Thoracic aorta (tissue), 2 donors: ENCODE data around the gene GPC5. TPM values are rescaled to one million over a fixed set of nuclear protein-coding genes. Genes with fewer than 3 reads are reported as not detected.
"Not testable (repeated sequence)": the region's sequence is repeated elsewhere in the genome, so short reads cannot be mapped to it uniquely, and the experiment has no call there.

Experiments
- ATAC-seq: fragments of 150-250 bp; one replicate; pipeline ENCODE4 v1.8.0; 2017; ENCODE audit warnings: low read depth; ENCODE audit not compliant: insufficient number of reproducible peaks, low FRiP score
- DNase-seq: peaks from one replicate; pipeline ENCODE4 v3.0.0-alpha.2; 2020; ENCODE audit warnings: low spot score
- H3K27ac ChIP-seq, 2 donors: fragments of 200-600 bp; sonication (generic); 1 replicate in 1 of 2; 2 replicates in 1 of 2; pipeline ENCODE4 v1.5.1; 2016; ENCODE audit warnings: mild to moderate bottlenecking in 2 of 2, moderate library complexity in 2 of 2
- H3K27me3 ChIP-seq: fragments of 200-600 bp; sonication (generic); replicated peaks from 2 replicates; pipeline ENCODE4 v1.6.0; 2016; ENCODE audit warnings: mild to moderate bottlenecking; ENCODE audit not compliant: insufficient read depth
- H3K36me3 ChIP-seq: fragments of 200-600 bp; sonication (generic); one replicate; pipeline ENCODE4 v1.5.1; 2016
- H3K4me1 ChIP-seq, 2 donors: fragments of 200-600 bp; sonication (generic); 1 replicate in 1 of 2; 2 replicates in 1 of 2; pipeline versions ENCODE4 v1.5.1 to v1.6.0; 2016; ENCODE audit warnings: low read depth in 2 of 2, mild to moderate bottlenecking in 1 of 2; ENCODE audit not compliant: control insufficient read depth in 1 of 2
- H3K4me3 ChIP-seq: fragments of 200-600 bp; sonication (generic); 2 replicates; pipeline ENCODE4 v1.5.1; 2016; ENCODE audit warnings: mild to moderate bottlenecking
- H3K9me3 ChIP-seq: fragments of 200-600 bp; sonication (generic); 2 replicates; pipeline ENCODE4 v1.5.1; 2016
- total RNA-seq, 2 donors: library from RNA; depleted of rRNA; stranded (reverse); fragments of >200 nt; gene quantifications; one replicate each; pipeline versions ENCODE4 v1.1.0 to v1.2.3, GENCODE V29; 2016
- TF ChIP-seq, protein P1 (sequence below): fragments of 200-600 bp; sonication (generic); IDR thresholded peaks from one replicate; pipeline ENCODE4 v1.5.1; 2019; ENCODE audit warnings: antibody characterized with exemption

The GPC5 gene
- total RNA-seq, 2 donors from 2014 or later = 3.3 TPM; not detected in 1

DNA sequence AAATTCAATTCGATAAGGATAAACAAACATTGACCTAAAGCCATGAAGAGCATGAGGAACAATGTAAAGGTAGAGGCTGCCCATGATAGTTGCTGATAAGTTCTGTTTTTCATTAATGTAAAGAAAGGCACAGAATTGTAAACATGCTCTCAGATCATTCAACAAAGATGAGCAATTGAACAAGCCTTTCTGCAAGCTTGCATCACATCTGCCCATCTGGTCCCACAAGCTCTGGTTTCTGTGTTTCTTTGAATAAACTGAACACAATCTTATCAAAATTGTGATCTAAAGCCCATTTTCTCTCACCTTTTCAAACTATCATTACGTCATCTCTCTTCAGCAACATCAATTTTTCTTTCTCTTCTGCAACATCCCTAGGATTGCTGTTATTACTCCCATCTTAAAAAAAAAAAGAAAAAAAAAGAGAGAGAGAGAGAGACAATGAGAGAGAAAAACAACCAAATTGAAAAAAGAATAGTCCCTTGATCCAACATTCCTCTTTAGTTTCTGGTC, 1340.9 kb downstream of the GPC5 start:
- H3K4me3 ChIP-seq = no peak overlapping the region

DNA sequence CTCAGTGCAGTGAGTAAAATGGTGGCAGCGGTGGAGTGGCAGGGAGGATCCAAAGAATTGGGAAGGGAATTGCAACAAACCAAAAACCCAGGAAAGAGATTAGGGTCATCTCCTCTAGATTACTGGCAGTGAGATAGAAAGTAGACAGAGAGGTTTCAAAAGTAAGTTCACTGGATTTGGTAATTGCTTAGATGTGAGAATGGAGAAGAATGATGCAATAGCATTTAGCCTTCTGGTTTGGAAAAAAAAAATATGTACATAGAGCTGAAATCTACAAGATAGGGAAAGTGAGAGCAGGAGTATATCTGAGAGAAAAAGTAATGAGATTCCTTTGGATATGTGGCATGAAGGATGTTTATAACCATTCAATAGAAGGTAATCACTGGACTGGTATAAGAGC, 1345.6 kb downstream of the GPC5 start:
- Histone ChIP-seq H3K4me1 (no peaks in the 10 kb centered on the region), H3K27ac (no peak overlapping the region), H3K27me3 (no peaks in the 10 kb centered on the region), H3K4me3 (no peak overlapping the region), H3K9me3 (no peaks in the 10 kb centered on the region), H3K36me3 (no peaks in the 10 kb centered on the region)
- TF ChIP-seq, protein P1, sequence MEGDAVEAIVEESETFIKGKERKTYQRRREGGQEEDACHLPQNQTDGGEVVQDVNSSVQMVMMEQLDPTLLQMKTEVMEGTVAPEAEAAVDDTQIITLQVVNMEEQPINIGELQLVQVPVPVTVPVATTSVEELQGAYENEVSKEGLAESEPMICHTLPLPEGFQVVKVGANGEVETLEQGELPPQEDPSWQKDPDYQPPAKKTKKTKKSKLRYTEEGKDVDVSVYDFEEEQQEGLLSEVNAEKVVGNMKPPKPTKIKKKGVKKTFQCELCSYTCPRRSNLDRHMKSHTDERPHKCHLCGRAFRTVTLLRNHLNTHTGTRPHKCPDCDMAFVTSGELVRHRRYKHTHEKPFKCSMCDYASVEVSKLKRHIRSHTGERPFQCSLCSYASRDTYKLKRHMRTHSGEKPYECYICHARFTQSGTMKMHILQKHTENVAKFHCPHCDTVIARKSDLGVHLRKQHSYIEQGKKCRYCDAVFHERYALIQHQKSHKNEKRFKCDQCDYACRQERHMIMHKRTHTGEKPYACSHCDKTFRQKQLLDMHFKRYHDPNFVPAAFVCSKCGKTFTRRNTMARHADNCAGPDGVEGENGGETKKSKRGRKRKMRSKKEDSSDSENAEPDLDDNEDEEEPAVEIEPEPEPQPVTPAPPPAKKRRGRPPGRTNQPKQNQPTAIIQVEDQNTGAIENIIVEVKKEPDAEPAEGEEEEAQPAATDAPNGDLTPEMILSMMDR = no peak
- DNase-seq = no peak
- no peak for ATAC-seq

More for the DNA sequence above, 1340.9 kb downstream of the GPC5 start:
- H3K9me3 ChIP-seq = no peaks in the 10 kb centered on the region
- TF ChIP-seq, protein P1 = no peak
- no peak overlapping the region for H3K27ac ChIP-seq
- no peak for DNase-seq
- no peaks in the 10 kb centered on the region for H3K27me3 ChIP-seq
- H3K36me3 ChIP-seq = no peaks in the 10 kb centered on the region
- ATAC-seq = no peak
- H3K4me1 ChIP-seq = no peaks in the 10 kb centered on the region

DNA sequence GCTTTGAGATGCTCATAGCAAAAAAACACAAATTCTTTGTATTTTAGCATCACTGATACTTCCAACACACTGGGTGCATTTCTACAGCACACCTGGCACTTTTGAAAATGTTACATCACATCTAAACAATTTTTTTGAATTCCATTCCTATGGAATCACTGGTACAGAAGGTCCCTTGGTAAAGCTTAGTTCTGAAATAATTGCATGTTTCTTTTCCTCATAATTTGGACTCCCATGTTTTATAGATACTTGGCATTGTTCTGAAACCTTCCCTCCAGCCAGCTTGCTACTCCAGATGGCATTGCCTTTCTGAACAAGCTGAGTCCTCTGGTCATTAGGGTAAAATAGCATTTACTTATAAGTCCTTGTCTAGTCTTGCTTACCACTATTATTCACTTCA, 1346.8 kb downstream of the GPC5 start:
- no peaks in the 10 kb centered on the region for H3K9me3 ChIP-seq
- no peaks in the 10 kb centered on the region for H3K4me1 ChIP-seq
- ATAC-seq (no peak), DNase-seq (no peak)
- no peaks in the 10 kb centered on the region for H3K27me3 ChIP-seq
- TF ChIP-seq, protein P1 = no peak
- H3K27ac ChIP-seq = no peak overlapping the region
- H3K4me3 ChIP-seq = no peak overlapping the region
- no peaks in the 10 kb centered on the region for H3K36me3 ChIP-seq

DNA sequence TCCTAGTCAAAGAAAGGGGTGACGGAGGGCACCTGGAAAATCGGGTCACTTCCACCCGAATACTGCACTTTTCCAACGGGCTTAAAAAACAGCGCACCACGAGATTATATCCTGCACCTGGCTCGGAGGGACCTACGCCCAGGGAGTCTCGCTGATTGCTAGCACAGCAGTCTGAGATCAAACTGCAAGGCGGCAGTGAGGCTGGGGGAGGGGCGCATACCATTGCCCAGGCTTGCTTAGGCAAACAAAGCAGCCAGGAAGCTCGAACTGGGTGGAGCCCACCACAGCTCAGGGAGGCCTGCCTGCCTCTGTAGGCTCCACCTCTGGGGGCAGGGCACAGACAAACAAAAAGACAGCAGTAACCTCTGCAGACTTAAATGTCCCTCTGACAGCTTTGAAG, 1354.3 kb downstream of the GPC5 start:
- not testable (repeated sequence) for H3K27me3 ChIP-seq, H3K9me3 ChIP-seq, DNase-seq, ATAC-seq, H3K36me3 ChIP-seq, H3K4me3 ChIP-seq, H3K27ac ChIP-seq, H3K4me1 ChIP-seq

DNA sequence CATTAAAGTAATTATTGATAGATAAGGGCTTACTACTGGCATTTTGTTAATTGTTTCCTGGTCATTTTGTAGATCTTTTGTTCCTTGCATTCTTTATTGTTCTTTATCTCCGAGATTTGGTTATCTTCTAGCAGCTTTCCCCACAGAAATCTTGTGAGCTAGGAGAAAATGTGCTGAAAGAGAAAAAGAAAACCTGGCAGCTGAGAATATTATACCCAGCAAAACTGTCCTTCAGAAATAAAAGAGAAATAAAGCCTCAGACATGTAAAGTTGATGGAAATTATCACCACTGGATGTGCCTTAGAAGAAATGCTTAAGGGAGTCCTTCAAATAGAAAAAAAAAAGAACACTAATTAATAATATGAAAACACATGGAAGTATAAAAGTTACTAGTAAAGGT, 1363.3 kb downstream of the GPC5 start:
- Histone ChIP-seq H3K4me1 (no peaks in the 10 kb centered on the region), H3K9me3 (peaks cover 9% of the 10 kb centered on the region), H3K27ac (no peak overlapping the region), H3K4me3 (no peak overlapping the region), H3K36me3 (no peaks in the 10 kb centered on the region), H3K27me3 (no peaks in the 10 kb centered on the region)
- ATAC-seq (no peak), DNase-seq (no peak)
- TF ChIP-seq, protein P1 = no peak

DNA sequence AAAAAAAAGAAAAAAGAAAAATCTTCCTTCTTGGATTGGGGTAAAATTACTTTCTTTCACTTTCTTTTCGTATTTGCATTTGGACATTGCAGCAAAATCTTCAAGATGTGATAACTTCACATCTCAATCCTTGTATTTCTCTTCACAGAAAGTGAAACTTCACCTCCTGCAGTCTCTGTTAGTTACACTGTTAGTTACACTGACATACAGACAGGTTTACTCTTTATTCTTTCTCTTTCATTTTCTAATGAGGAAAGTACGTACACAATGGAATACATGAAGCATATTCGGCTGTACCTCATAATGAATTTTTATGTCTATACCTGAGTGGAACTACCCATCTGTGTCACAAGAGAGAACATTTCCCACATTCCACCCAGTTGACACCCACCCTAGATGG, 1369.0 kb downstream of the GPC5 start:
- Histone ChIP-seq H3K4me1 (no peaks in the 10 kb centered on the region), H3K9me3 (no peaks in the 10 kb centered on the region), H3K27me3 (no peaks in the 10 kb centered on the region), H3K27ac (no peak overlapping the region), H3K4me3 (no peak overlapping the region), H3K36me3 (no peaks in the 10 kb centered on the region)
- ATAC-seq (no peak), DNase-seq (no peak)
- TF ChIP-seq, protein P1 = no peak
